Measurements from ENCODE around the gene CPAMD8.

CPAMD8 gene

DNA sequence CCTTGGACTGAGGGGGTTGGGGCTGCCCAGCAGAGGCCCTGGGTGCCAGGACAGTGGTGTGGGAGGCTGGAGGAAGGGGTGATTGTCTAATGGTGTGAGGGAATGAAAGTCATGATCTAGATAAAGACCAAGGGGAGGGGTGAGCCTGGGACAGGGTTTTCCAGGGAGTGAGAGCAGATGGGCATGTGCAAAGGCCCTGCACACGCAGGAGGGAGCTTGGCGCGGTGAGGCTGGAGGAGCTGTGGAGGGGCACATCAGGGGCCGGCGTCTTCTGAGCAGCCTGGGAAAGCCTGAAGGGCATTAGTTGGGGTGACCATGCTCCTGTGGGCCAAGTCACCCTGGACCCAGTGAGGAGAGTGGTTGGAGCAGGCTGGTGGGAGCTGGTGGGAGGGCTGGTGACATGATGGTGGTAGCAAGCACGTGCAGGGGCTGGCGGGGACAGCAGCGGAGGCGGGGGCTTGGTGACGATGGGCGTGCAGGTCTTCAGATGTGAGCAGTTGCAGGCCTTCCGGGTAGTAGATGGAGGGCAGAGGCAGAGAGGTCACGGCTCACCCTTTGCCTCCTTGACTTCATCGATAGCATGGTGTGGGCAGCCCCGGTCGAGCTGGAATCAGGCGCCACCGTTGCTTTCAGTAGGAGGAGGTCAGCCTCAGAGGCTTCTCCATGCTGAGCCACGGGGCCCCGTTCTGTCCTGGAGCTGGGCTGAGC lies 158.0 kb downstream of the CPAMD8 start:
- H3K14ac ChIP-seq (ENCODE audit: low read length), result no peak overlapping the region
- no peak overlapping the region for H2AFZ ChIP-seq (ENCODE audit: insufficient read depth, low read length, poor library complexity)
- H4K12ac ChIP-seq (ENCODE audit: low read depth, low read length), result no peak overlapping the region
- H3K4me3 ChIP-seq (ENCODE audit: low read depth, low read length), result no peak overlapping the region
- no peak overlapping the region for H3K23ac ChIP-seq (ENCODE audit: low read length)
- H3K79me2 ChIP-seq (ENCODE audit: control insufficient read depth, insufficient read depth, low read length, poor library complexity), result no peaks in the 10 kb centered on the region
- no peak overlapping the region for H3K27ac ChIP-seq (ENCODE audit: low read depth, low read length)
- no peak overlapping the region for H4K8ac ChIP-seq (ENCODE audit: low read depth, low read length)
- peaks cover 0 to 3% of the 10 kb centered on the region in 2 experiments for H3K4me1 ChIP-seq (ENCODE audit: control insufficient read depth in 1 of 2, insufficient read depth in 2 of 2, low read length in 2 of 2)
- H3K18ac ChIP-seq (ENCODE audit: low read length), result no peak overlapping the region
- no peak overlapping the region for H2BK120ac ChIP-seq (ENCODE audit: insufficient read depth, low read length, poor library complexity)
- no CpG with 5 or more reads among the region's 20 CpGs for WGBS (ENCODE audit: extremely low coverage, insufficient coverage, insufficient read length)
- no peak overlapping the region for H3K9ac ChIP-seq (ENCODE audit: low read length)
- peaks cover 84 to 92% of the 10 kb centered on the region in 2 experiments for H3K36me3 ChIP-seq (ENCODE audit: control insufficient read depth in 1 of 2, insufficient read depth in 2 of 2, low read length in 2 of 2)
- H3K4ac ChIP-seq (ENCODE audit: low read depth, low read length), result no peak overlapping the region
- no peak overlapping the region for H2AK5ac ChIP-seq (ENCODE audit: low read length)
- no peaks in the 10 kb centered on the region for H3K79me1 ChIP-seq (ENCODE audit: low read length)
- no peak overlapping the region for H2BK5ac ChIP-seq (ENCODE audit: low read depth, low read length, poor library complexity)
- no peak overlapping the region for H4K91ac ChIP-seq (ENCODE audit: low read depth, low read length)
- H2BK12ac ChIP-seq (ENCODE audit: low read length), result no peak overlapping the region
- H3K27me3 ChIP-seq (ENCODE audit: insufficient read depth, low read length), result no peaks in the 10 kb centered on the region
- peaks cover 9% of the 10 kb centered on the region for H3K9me3 ChIP-seq (ENCODE audit: insufficient read depth, low read depth, low read length)
- DNase-seq, result no peak
- H3K4me2 ChIP-seq (ENCODE audit: low read length), result no peak overlapping the region

DNA sequence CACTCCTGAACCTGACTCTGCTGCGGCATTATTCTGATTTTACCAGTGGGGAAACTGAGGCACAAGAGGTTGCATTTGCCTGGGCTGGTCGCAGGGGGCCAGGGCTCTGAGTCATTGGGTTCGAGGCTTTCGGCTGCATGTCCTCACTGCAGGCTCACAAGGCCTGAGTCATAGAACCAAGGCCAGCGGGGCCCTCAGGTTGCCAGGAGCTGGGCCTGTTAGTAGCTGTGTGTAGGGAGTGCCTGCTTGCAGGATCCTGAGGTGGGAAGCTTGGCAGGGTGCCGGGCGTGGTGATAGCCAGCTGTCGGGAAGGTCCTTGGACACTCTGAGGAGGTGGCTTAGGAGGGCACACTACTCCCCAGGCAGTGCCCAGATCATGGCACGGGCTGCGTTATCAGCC lies 159.4 kb downstream of the CPAMD8 start:
- no peak overlapping the region for H4K8ac ChIP-seq (ENCODE audit: low read depth, low read length)
- no peak overlapping the region for H3K27ac ChIP-seq (ENCODE audit: low read depth, low read length)
- H3K4me1 ChIP-seq (ENCODE audit: control insufficient read depth in 1 of 2, insufficient read depth in 2 of 2, low read length in 2 of 2), result no peaks in the 10 kb centered on the region
- no peak overlapping the region for H2BK12ac ChIP-seq (ENCODE audit: low read length)
- no peak overlapping the region for H2AFZ ChIP-seq (ENCODE audit: insufficient read depth, low read length, poor library complexity)
- no peak overlapping the region for H2AK5ac ChIP-seq (ENCODE audit: low read length)
- H3K27me3 ChIP-seq (ENCODE audit: insufficient read depth, low read length), result no peaks in the 10 kb centered on the region
- no peak overlapping the region for H3K9ac ChIP-seq (ENCODE audit: low read length)
- H3K23ac ChIP-seq (ENCODE audit: low read length), result no peak overlapping the region
- H3K79me2 ChIP-seq (ENCODE audit: control insufficient read depth, insufficient read depth, low read length, poor library complexity), result no peaks in the 10 kb centered on the region
- no peak overlapping the region for H4K91ac ChIP-seq (ENCODE audit: low read depth, low read length)
- no peak overlapping the region for H4K12ac ChIP-seq (ENCODE audit: low read depth, low read length)
- no peak overlapping the region for H3K4me2 ChIP-seq (ENCODE audit: low read length)
- H3K14ac ChIP-seq (ENCODE audit: low read length), result no peak overlapping the region
- H3K79me1 ChIP-seq (ENCODE audit: low read length), result no peaks in the 10 kb centered on the region
- H2BK120ac ChIP-seq (ENCODE audit: insufficient read depth, low read length, poor library complexity), result no peak overlapping the region
- peak overlapping the region; percentile 32 for H3K18ac ChIP-seq (ENCODE audit: low read length)
- H3K9me3 ChIP-seq (ENCODE audit: insufficient read depth, low read depth, low read length), result peaks cover 7% of the 10 kb centered on the region
- H3K36me3 ChIP-seq (ENCODE audit: control insufficient read depth in 1 of 2, insufficient read depth in 2 of 2, low read length in 2 of 2), result peaks cover 83 to 94% of the 10 kb centered on the region in 2 experiments
- no peak overlapping the region for H2BK5ac ChIP-seq (ENCODE audit: low read depth, low read length, poor library complexity)
- WGBS (ENCODE audit: extremely low coverage, insufficient coverage, insufficient read length), result no CpG with 5 or more reads among the region's 10 CpGs
- DNase-seq, result no peak
- H3K4me3 ChIP-seq (ENCODE audit: low read depth, low read length), result no peak overlapping the region
- H3K4ac ChIP-seq (ENCODE audit: low read depth, low read length), result no peak overlapping the region

DNA sequence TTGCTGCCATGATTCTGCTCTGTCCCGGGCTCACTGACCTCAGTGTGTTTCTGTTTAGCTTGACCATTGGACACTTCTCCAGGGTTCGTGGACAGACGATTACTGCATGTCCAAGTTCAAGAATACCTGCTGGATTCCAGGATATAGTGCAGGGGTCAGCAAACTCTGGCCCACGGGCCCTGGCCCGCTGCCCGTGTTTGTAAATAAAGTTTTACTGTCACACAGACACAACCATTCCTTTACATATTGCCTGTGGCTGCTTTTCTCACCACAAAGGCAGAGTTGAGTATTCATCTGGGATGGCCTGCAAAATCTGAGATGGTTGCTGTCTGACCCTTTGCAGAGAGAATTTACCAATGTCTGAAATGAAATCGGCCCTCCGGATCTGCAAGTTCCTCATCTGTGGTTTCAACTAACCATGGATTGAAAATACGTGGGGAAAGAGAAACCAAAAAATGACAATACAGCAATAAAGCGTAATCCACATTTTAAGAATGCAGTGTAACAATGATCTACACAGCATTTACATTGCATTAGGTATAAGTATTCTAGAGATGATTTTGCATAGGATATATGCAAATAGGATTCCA lies 163.7 kb downstream of the CPAMD8 start:
- no peaks in the 10 kb centered on the region for H3K79me1 ChIP-seq (ENCODE audit: low read length)
- H3K18ac ChIP-seq (ENCODE audit: low read length), result no peak overlapping the region
- no peak overlapping the region for H2AK5ac ChIP-seq (ENCODE audit: low read length)
- H2BK5ac ChIP-seq (ENCODE audit: low read depth, low read length, poor library complexity), result no peak overlapping the region
- no peak overlapping the region for H4K8ac ChIP-seq (ENCODE audit: low read depth, low read length)
- no peak overlapping the region for H3K27ac ChIP-seq (ENCODE audit: low read depth, low read length)
- no peak overlapping the region for H2BK120ac ChIP-seq (ENCODE audit: insufficient read depth, low read length, poor library complexity)
- DNase-seq, result no peak
- H3K4me3 ChIP-seq (ENCODE audit: low read depth, low read length), result no peak overlapping the region
- no peak overlapping the region for H2BK12ac ChIP-seq (ENCODE audit: low read length)
- H3K4me2 ChIP-seq (ENCODE audit: low read length), result no peak overlapping the region
- H3K4ac ChIP-seq (ENCODE audit: low read depth, low read length), result no peak overlapping the region
- WGBS (ENCODE audit: extremely low coverage, insufficient coverage, insufficient read length), result no CpG with 5 or more reads among the region's 10 CpGs
- H4K91ac ChIP-seq (ENCODE audit: low read depth, low read length), result no peak overlapping the region
- H3K23ac ChIP-seq (ENCODE audit: low read length), result no peak overlapping the region
- H3K79me2 ChIP-seq (ENCODE audit: control insufficient read depth, insufficient read depth, low read length, poor library complexity), result no peaks in the 10 kb centered on the region
- H3K9me3 ChIP-seq (ENCODE audit: insufficient read depth, low read depth, low read length), result peaks cover 3% of the 10 kb centered on the region
- no peak overlapping the region for H3K9ac ChIP-seq (ENCODE audit: low read length)
- H3K36me3 ChIP-seq (ENCODE audit: control insufficient read depth in 1 of 2, insufficient read depth in 2 of 2, low read length in 2 of 2), result peaks cover 67 to 78% of the 10 kb centered on the region in 2 experiments
- H3K14ac ChIP-seq (ENCODE audit: low read length), result no peak overlapping the region
- H3K4me1 ChIP-seq (ENCODE audit: control insufficient read depth in 1 of 2, insufficient read depth in 2 of 2, low read length in 2 of 2), result no peaks in the 10 kb centered on the region
- no peak overlapping the region for H4K12ac ChIP-seq (ENCODE audit: low read depth, low read length)
- H2AFZ ChIP-seq (ENCODE audit: insufficient read depth, low read length, poor library complexity), result no peak overlapping the region
- no peaks in the 10 kb centered on the region for H3K27me3 ChIP-seq (ENCODE audit: insufficient read depth, low read length)

DNA sequence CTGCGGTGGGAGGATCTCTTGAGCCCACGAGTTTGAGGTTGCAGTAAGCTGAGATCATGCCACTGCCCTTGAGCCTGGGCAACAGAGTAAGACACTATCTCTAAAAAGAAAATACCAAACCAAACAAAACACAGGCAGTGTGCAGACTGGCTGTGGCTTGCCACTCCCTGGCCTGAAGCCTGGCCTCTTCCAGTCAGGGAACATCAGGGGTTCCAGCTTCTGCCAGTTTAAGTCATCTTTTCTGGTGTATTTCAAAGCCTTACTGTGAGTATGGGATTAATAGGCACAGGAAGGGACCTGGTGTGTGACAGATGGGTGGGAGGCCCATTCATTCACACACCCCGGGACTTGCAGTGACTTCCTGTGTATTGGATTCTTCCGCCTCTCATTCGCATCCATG lies 164.8 kb downstream of the CPAMD8 start:
- Histone ChIP-seq H3K4ac (ENCODE audit: low read depth, low read length) (no peak overlapping the region), H3K79me1 (ENCODE audit: low read length) (no peaks in the 10 kb centered on the region), H3K79me2 (ENCODE audit: control insufficient read depth, insufficient read depth, low read length, poor library complexity) (no peaks in the 10 kb centered on the region), H3K4me2 (ENCODE audit: low read length) (no peak overlapping the region), H3K27ac (ENCODE audit: low read depth, low read length) (no peak overlapping the region), H2BK12ac (ENCODE audit: low read length) (no peak overlapping the region), H2BK5ac (ENCODE audit: low read depth, low read length, poor library complexity) (no peak overlapping the region), H3K4me3 (ENCODE audit: low read depth, low read length) (no peak overlapping the region), H4K8ac (ENCODE audit: low read depth, low read length) (no peak overlapping the region), H4K12ac (ENCODE audit: low read depth, low read length) (no peak overlapping the region), H3K4me1 (ENCODE audit: control insufficient read depth in 1 of 2, insufficient read depth in 2 of 2, low read length in 2 of 2) (no peaks in the 10 kb centered on the region), H3K36me3 (ENCODE audit: control insufficient read depth in 1 of 2, insufficient read depth in 2 of 2, low read length in 2 of 2) (peaks cover 61 to 72% of the 10 kb centered on the region in 2 experiments), H3K27me3 (ENCODE audit: insufficient read depth, low read length) (no peaks in the 10 kb centered on the region), H3K9ac (ENCODE audit: low read length) (no peak overlapping the region), H2AK5ac (ENCODE audit: low read length) (no peak overlapping the region), H3K14ac (ENCODE audit: low read length) (no peak overlapping the region), H3K18ac (ENCODE audit: low read length) (no peak overlapping the region), H3K9me3 (ENCODE audit: insufficient read depth, low read depth, low read length) (peaks cover 3% of the 10 kb centered on the region), H4K91ac (ENCODE audit: low read depth, low read length) (no peak overlapping the region), H3K23ac (ENCODE audit: low read length) (no peak overlapping the region), H2AFZ (ENCODE audit: insufficient read depth, low read length, poor library complexity) (no peak overlapping the region), H2BK120ac (ENCODE audit: insufficient read depth, low read length, poor library complexity) (no peak overlapping the region)
- no peak for DNase-seq
- WGBS (ENCODE audit: extremely low coverage, insufficient coverage, insufficient read length), result no CpG with 5 or more reads among the region's 5 CpGs
